B cell (primary cell): ENCODE data around the gene EVC. TPM values are rescaled to one million over a fixed set of nuclear protein-coding genes. Genes with fewer than 3 reads are reported as not detected.
A peak's percentile ranks its signal among the peaks of the same experiment; 100 is the strongest.

Experiments used
- ATAC-seq: fragments of 200-7000 bp; cut with Tn5 transposase; one replicate; pipeline ENCODE4 v1.10.0; 2021; ENCODE audit warnings: low read depth, mild to moderate bottlenecking, moderate number of reproducible peaks, moderate library complexity
- CTCF ChIA-PET: fragments of 350-600 bp; sonication (Branson Sonifier 250); formaldehyde crosslinking; loops from one replicate; lab custom pipeline; 2021; ENCODE audit warnings: antibody characterized with exemption, inconsistent platforms; lab: Charles Lee
- POLR2A ChIA-PET: fragments of 350-600 bp; sonication (Branson Sonifier 250); formaldehyde crosslinking; loops from one replicate; lab custom pipeline; 2021; ENCODE audit warnings: antibody characterized with exemption; lab: Charles Lee
- DNase-seq: peaks from one replicate; pipeline ENCODE4 v3.0.0; 2013
- H2AFZ ChIP-seq: 2 replicates; pipeline ENCODE4 v1.6.1; 2012; ENCODE audit warnings: mild to moderate bottlenecking, low read depth, low read length; ENCODE audit not compliant: insufficient read depth, poor library complexity, severe bottlenecking
- H3K27ac ChIP-seq, 2 donors: 1 replicate in 1 of 2; 2 replicates in 1 of 2; pipeline ENCODE4 v1.5.1; 2012 to 2013; ENCODE audit warnings: low read length in 2 of 2, mild to moderate bottlenecking in 2 of 2, moderate library complexity in 1 of 2
- H3K27me3 ChIP-seq, 4 experiments: fragments of 200-600 bp in 1 of 4; sonication (generic) in 1 of 4; replicated peaks in 1 of 4; 1 replicate in 2 of 4; 2 replicates in 2 of 4; pipeline versions ENCODE4 v1.6.1 to v1.7.0; 2013 to 2016; ENCODE audit warnings: low read length in 3 of 4, mild to moderate bottlenecking in 2 of 4, mixed read lengths in 1 of 4, moderate library complexity in 1 of 4; ENCODE audit not compliant: insufficient read depth in 4 of 4, control insufficient read depth in 3 of 4; ENCODE audit errors: control extremely low read depth in 1 of 4
- H3K36me3 ChIP-seq, 2 experiments: replicated peaks in 1 of 2; 1 replicate in 1 of 2; 2 replicates in 1 of 2; pipeline versions ENCODE4 v1.6.1 to v1.7.1; 2013; ENCODE audit warnings: low read length in 1 of 2; ENCODE audit not compliant: insufficient read depth in 2 of 2, control insufficient read depth in 1 of 2; ENCODE audit errors: control extremely low read depth in 1 of 2, extremely low read depth in 1 of 2
- H3K4me1 ChIP-seq, 2 donors: fragments of 200-600 bp in 1 of 2; sonication (generic) in 1 of 2; 1 replicate in 1 of 2; 2 replicates in 1 of 2; pipeline versions ENCODE4 v1.5.1 to v1.6.1; 2013 to 2017; ENCODE audit warnings: low read length in 2 of 2; ENCODE audit not compliant: control insufficient read depth in 2 of 2, insufficient read depth in 2 of 2
- H3K4me2 ChIP-seq: replicated peaks from 2 replicates; pipeline ENCODE3; 2012; ENCODE audit warnings: mild to moderate bottlenecking, low read depth, low read length; ENCODE audit not compliant: poor library complexity, severe bottlenecking
- H3K4me3 ChIP-seq, 5 experiments: fragments of 200-600 bp in 1 of 5; sonication (generic) in 1 of 5; 1 replicate in 3 of 5; 2 replicates in 2 of 5; pipeline versions ENCODE4 v1.5.1 to v1.7.0; 2011 to 2016; ENCODE audit warnings: low read length in 4 of 5, mild to moderate bottlenecking in 4 of 5, low read depth in 2 of 5, control low read depth in 1 of 5, moderate library complexity in 1 of 5; ENCODE audit not compliant: insufficient read depth in 1 of 5; ENCODE audit errors: control extremely low read depth in 1 of 5, extremely low read depth in 1 of 5
- H3K79me2 ChIP-seq: fragments of 200-600 bp; sonication (generic); one replicate; pipeline ENCODE4 v1.6.0; 2016; ENCODE audit warnings: low read length; ENCODE audit not compliant: control insufficient read depth, insufficient read depth
- H3K9ac ChIP-seq: fragments of 200-600 bp; sonication (generic); 2 replicates; pipeline ENCODE4 v1.6.1; 2017; ENCODE audit warnings: mild to moderate bottlenecking, low read length, moderate library complexity
- H3K9me3 ChIP-seq, 3 donors: one replicate each; pipeline versions ENCODE4 v1.6.1 to v1.7.1; 2013; ENCODE audit warnings: low read length in 2 of 3; ENCODE audit not compliant: control insufficient read depth in 2 of 3, insufficient read depth in 1 of 3; ENCODE audit errors: control extremely low read depth in 1 of 3
- H4K20me1 ChIP-seq: 2 replicates; pipeline ENCODE4 v1.6.0; 2012; ENCODE audit warnings: mild to moderate bottlenecking, low read length; ENCODE audit not compliant: insufficient read depth, control insufficient read depth, poor library complexity, severe bottlenecking
- H3K27ac Mint-ChIP-seq: one replicate; pipeline ENCODE4 v1.8.0; 2021; ENCODE audit warnings: mixed read lengths
- H3K27me3 Mint-ChIP-seq: one replicate; pipeline ENCODE4 v1.8.0; 2021; ENCODE audit warnings: mixed read lengths
- H3K4me1 Mint-ChIP-seq: one replicate; pipeline ENCODE4 v1.8.0; 2021; ENCODE audit warnings: mixed read lengths
- H3K4me3 Mint-ChIP-seq: one replicate; pipeline ENCODE4 v1.8.0; 2021; ENCODE audit warnings: mixed read lengths
- H3K9me3 Mint-ChIP-seq: one replicate; pipeline ENCODE4 v1.8.0; 2022; ENCODE audit warnings: mixed read lengths; ENCODE audit not compliant: insufficient read depth
- EZH2 ChIP-seq: IDR thresholded peaks from 2 replicates; pipeline ENCODE4 v1.6.1; 2012; ENCODE audit warnings: borderline replicate concordance, low read depth, mild to moderate bottlenecking, moderate library complexity, low read length; ENCODE audit not compliant: insufficient read depth, poor library complexity, severe bottlenecking
- WGBS: methylation state at CpG from one replicate; pipeline ENCODE4 v1.1.5; 2013; ENCODE audit warnings: missing lambda C conversion rate; ENCODE audit not compliant: insufficient coverage; 5-methylcytosine and 5-hydroxymethylcytosine counted together
- intact Hi-C: fragments of 100-400 bp; cut with micrococcal nuclease; formaldehyde crosslinking; loops from one replicate; pipeline ENCODE4 v1.10.0; 2022
- polyA plus RNA-seq: library from polyadenylated mRNA; depleted of rRNA; stranded (reverse); fragments of >200 nt; gene quantifications from 2 replicates; pipeline ENCODE4 v1.2.3, GENCODE V29; 2012
- total RNA-seq, 2 donors: library from RNA; stranded (reverse); fragments of 120-200 nt in 1 of 2; gene quantifications; 1 replicate in 1 of 2; 2 replicates in 1 of 2; pipeline versions ENCODE4 v1.2.3 to v1.2.4, GENCODE V29; 2013 to 2022
- TF ChIP-seq, protein P1 (sequence below): fragments of 200-600 bp; IDR thresholded peaks from one replicate; pipeline ENCODE4 v1.8.0; 2022; ENCODE audit warnings: antibody characterized with exemption, mild to moderate bottlenecking

The EVC gene
- total and polyA plus RNA-seq, 2 donors (not counting 1 experiment from before 2014, with no cell fraction given): 1.5 TPM; not detected in 1

DNA sequence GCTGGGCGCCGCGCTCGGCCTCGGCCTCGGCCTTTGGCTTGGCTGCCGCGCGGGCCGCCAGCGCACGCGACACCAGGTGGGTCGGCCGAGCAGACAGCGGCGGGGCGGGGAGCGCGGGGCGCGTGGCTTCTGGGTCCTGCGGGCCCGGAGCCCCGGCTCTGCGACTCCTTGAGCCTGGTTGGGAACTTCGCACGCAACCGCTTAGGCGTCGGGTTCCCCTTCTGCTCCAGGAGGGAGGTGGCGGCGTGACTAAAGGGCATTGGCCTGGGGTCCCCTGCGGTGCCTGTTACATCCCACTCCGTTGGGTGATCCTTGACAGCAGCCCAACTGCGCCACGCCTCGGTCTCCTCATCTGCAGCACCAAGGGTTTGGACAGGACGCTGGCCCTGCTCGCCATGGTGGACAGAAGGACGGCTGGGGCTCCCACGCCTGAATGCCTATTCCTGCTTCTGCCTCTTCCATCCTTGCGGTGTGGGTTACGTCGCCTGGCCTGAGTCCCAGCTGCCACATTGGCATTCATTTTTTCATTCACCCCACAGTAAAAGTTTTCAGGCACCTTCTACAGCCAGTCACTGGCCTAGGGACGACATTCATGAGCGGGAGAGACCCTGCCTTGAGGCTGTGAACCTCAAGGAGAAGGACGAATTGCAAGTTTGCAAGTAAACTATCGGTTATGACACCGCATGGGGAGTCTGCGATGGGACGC lies 631 bp downstream of the EVC start:
- Mint-ChIP-seq H3K27ac (no peak overlapping the region), H3K27me3 (peaks cover 35% of the 10 kb centered on the region), H3K4me3 (peak overlapping the region; percentile 56), H3K9me3 (peaks cover 3% of the 10 kb centered on the region), H3K4me1 (peaks cover 18% of the 10 kb centered on the region)
- Histone ChIP-seq H3K27me3 (peaks cover 0 to 35% (median 5%) of the 10 kb centered on the region in 4 experiments), H3K4me2 (no peak overlapping the region), H3K9me3 (peaks cover 0 to 35% (median 0%) of the 10 kb centered on the region in 3 donors), H3K36me3 (no peaks in the 10 kb centered on the region), H3K9ac (no peak overlapping the region), H3K4me3 (no peak overlapping the region), H3K79me2 (no peaks in the 10 kb centered on the region), H3K4me1 (peaks cover 0 to 17% of the 10 kb centered on the region in 2 donors), H2AFZ (no peak overlapping the region), H3K27ac (no peak overlapping the region), H4K20me1 (no peaks in the 10 kb centered on the region)
- TF ChIP-seq EZH2: no peak
- TF ChIP-seq, protein P1, sequence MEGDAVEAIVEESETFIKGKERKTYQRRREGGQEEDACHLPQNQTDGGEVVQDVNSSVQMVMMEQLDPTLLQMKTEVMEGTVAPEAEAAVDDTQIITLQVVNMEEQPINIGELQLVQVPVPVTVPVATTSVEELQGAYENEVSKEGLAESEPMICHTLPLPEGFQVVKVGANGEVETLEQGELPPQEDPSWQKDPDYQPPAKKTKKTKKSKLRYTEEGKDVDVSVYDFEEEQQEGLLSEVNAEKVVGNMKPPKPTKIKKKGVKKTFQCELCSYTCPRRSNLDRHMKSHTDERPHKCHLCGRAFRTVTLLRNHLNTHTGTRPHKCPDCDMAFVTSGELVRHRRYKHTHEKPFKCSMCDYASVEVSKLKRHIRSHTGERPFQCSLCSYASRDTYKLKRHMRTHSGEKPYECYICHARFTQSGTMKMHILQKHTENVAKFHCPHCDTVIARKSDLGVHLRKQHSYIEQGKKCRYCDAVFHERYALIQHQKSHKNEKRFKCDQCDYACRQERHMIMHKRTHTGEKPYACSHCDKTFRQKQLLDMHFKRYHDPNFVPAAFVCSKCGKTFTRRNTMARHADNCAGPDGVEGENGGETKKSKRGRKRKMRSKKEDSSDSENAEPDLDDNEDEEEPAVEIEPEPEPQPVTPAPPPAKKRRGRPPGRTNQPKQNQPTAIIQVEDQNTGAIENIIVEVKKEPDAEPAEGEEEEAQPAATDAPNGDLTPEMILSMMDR: no peak
- CTCF ChIA-PET: no interaction called here
- no peak for DNase-seq
- intact Hi-C loops: no loop called here
- 21% methylated on average over 50 of the region's 52 CpGs for WGBS
- POLR2A ChIA-PET: no interaction called here
- ATAC-seq: no peak

DNA sequence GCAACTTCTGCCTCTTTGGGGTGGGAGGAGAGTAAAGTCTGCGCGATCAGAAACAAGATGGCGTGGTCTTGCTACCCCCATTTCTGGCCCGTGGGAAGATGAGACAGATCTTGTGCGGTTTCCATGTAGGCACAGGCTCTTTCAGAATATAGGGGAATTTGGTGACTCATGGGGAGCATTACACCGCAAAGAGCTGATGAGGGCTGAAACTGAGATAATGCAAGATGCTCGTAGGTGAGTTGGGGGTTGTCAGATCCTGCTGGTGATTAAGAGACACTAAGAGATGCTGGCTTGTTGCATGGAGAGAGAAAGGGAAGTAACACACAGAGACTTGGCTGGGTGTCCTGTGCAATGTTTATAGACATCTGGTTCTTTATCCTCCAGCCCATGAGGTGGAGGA lies 1.5 kb downstream of the EVC start:
- Histone ChIP-seq H3K9me3 (peaks cover 0 to 28% (median 0%) of the 10 kb centered on the region in 3 donors), H3K36me3 (no peaks in the 10 kb centered on the region), H4K20me1 (no peaks in the 10 kb centered on the region), H2AFZ (no peak overlapping the region), H3K27me3 (peaks cover 0 to 26% (median 4%) of the 10 kb centered on the region in 4 experiments), H3K9ac (no peak overlapping the region), H3K4me3 (no peak overlapping the region), H3K4me1 (peaks cover 0 to 14% of the 10 kb centered on the region in 2 donors), H3K79me2 (no peaks in the 10 kb centered on the region), H3K27ac (no peak overlapping the region), H3K4me2 (no peak overlapping the region)
- Mint-ChIP-seq H3K9me3 (peaks cover 3% of the 10 kb centered on the region), H3K27me3 (peaks cover 26% of the 10 kb centered on the region), H3K4me1 (peaks cover 11% of the 10 kb centered on the region), H3K27ac (no peak overlapping the region), H3K4me3 (peak overlapping the region; percentile 8)
- DNase-seq: no peak
- TF ChIP-seq, protein P1: no peak
- TF ChIP-seq EZH2: no peak
- intact Hi-C loops: no loop called here
- 88% methylated on average over 7 of the region's 7 CpGs for WGBS
- no peak for ATAC-seq
- CTCF ChIA-PET: no interaction called here
- POLR2A ChIA-PET: no interaction called here
